SU-DHL-6 (cell line): ENCODE results near the gene POLR2J3.
"Not testable (repeated sequence)": the region's sequence is repeated elsewhere in the genome, so short reads cannot be mapped to it uniquely, and the experiment has no call there.

Experiments
- H2AFZ ChIP-seq: fragments of 200-600 bp; sonication (generic); 2 replicates; pipeline ENCODE4 v1.6.1; 2014; ENCODE audit warnings: low read depth, mild to moderate bottlenecking, moderate library complexity, mixed read lengths, antibody characterized with exemption, low read length; ENCODE audit not compliant: severe bottlenecking
- H3F3A ChIP-seq: fragments of 200-600 bp; shearing (Covaris generic); 2 replicates; pipeline ENCODE4 v1.6.0; 2016; ENCODE audit warnings: antibody characterized with exemption, mild to moderate bottlenecking; ENCODE audit not compliant: insufficient read depth
- H3K27ac ChIP-seq: fragments of 200-600 bp; sonication (generic); 2 replicates; pipeline ENCODE4 v1.5.1; 2016; ENCODE audit warnings: low read depth, mild to moderate bottlenecking, low read length, moderate library complexity, mixed read lengths
- H3K27me3 ChIP-seq: fragments of 200-600 bp; sonication (generic), shearing (Covaris generic); 2 replicates; pipeline ENCODE4 v1.6.0; 2014; ENCODE audit warnings: mild to moderate bottlenecking, low read length
- H3K36me3 ChIP-seq: fragments of 200-600 bp; sonication (generic); 2 replicates; pipeline ENCODE4 v1.6.1; 2014; ENCODE audit warnings: mild to moderate bottlenecking, low read length, mixed read lengths
- H3K4me2 ChIP-seq: fragments of 300-600, 200-600 bp; shearing (Covaris generic), sonication (generic); 2 replicates; pipeline ENCODE4 v1.6.0; 2014; ENCODE audit warnings: low read length, low read depth, mild to moderate bottlenecking; ENCODE audit not compliant: poor library complexity, severe bottlenecking
- H3K4me3 ChIP-seq: fragments of 200-600 bp; sonication (generic); 2 replicates; pipeline ENCODE4 v1.5.1; 2014; ENCODE audit warnings: antibody characterized with exemption, low read length, mild to moderate bottlenecking, mixed read lengths; ENCODE audit not compliant: insufficient read depth, poor library complexity, severe bottlenecking
- H3K79me2 ChIP-seq: fragments of 200-600 bp; sonication (generic); 2 replicates; pipeline ENCODE4 v1.6.1; 2014; ENCODE audit warnings: mild to moderate bottlenecking, low read length, moderate library complexity; ENCODE audit not compliant: insufficient read depth
- H3K9ac ChIP-seq: fragments of 200-600 bp; sonication (generic); 2 replicates; pipeline ENCODE4 v1.7.0; 2014; ENCODE audit warnings: mild to moderate bottlenecking, low read length
- H3K9me2 ChIP-seq: fragments of 200-600 bp; sonication (generic); replicated peaks from 2 replicates; pipeline ENCODE4 v1.6.1; 2014; ENCODE audit warnings: low read length; ENCODE audit not compliant: insufficient read depth
- H3K9me3 ChIP-seq: fragments of 200-600 bp; sonication (generic); 2 replicates; pipeline ENCODE4 v1.6.1; 2014; ENCODE audit warnings: low read length, mixed read lengths; ENCODE audit not compliant: insufficient read depth
- H4K20me1 ChIP-seq: fragments of 200-600 bp; sonication (generic); 2 replicates; pipeline ENCODE4 v1.6.1; 2014; ENCODE audit warnings: low read depth, mild to moderate bottlenecking, antibody characterized with exemption, low read length, moderate library complexity, mixed read lengths

POLR2J3 gene

GRCh38 chr7:102596036-102596435 is 23.7 kb upstream of the POLR2J3 start:
- not testable (repeated sequence) for H3K4me3 ChIP-seq, H3K4me2 ChIP-seq, H3K79me2 ChIP-seq, H3K9me2 ChIP-seq, H2AFZ ChIP-seq, H3K9me3 ChIP-seq, H4K20me1 ChIP-seq, H3K36me3 ChIP-seq, H3K27ac ChIP-seq, H3K9ac ChIP-seq, H3K27me3 ChIP-seq, H3F3A ChIP-seq

DNA sequence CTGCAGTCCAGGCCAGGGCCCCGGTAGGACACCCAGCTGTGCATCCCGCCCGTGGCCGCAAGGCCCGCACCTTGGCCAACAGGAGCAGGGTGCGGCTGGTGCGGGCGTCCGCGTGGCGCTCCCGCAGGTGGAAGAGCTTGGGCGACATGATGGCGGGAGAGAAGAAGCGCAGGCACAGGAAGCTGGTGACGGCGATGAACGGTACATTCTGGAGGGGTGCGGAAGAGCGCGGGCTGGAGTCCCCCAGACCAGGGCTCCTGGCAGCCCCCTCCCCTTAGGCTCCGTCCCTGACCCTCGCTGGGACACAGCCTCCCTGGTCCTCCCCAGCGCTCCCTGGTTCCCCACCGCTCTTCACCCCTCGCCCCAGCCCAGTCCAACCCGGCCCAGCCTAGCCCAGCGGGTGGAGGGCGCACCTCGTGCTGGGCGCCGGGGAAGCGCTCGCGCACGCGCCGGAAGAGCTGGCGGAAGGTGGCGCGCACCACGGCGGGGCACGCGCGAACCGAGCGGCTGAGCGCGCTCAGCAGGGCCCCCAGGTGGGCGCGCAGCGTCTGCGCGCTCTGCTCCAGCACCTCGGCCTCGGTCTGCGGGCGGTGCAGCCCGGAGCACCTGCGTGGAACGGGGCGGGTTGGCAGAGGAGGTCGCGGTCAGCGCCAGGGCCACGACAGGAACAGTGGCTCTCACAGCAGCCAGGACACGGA is 21.4 kb upstream of the POLR2J3 start:
- not testable (repeated sequence) for H3K4me2 ChIP-seq, H3K79me2 ChIP-seq, H2AFZ ChIP-seq, H3K9me3 ChIP-seq, H3K9me2 ChIP-seq, H3K36me3 ChIP-seq, H3F3A ChIP-seq, H3K4me3 ChIP-seq, H4K20me1 ChIP-seq, H3K27me3 ChIP-seq, H3K9ac ChIP-seq, H3K27ac ChIP-seq

DNA sequence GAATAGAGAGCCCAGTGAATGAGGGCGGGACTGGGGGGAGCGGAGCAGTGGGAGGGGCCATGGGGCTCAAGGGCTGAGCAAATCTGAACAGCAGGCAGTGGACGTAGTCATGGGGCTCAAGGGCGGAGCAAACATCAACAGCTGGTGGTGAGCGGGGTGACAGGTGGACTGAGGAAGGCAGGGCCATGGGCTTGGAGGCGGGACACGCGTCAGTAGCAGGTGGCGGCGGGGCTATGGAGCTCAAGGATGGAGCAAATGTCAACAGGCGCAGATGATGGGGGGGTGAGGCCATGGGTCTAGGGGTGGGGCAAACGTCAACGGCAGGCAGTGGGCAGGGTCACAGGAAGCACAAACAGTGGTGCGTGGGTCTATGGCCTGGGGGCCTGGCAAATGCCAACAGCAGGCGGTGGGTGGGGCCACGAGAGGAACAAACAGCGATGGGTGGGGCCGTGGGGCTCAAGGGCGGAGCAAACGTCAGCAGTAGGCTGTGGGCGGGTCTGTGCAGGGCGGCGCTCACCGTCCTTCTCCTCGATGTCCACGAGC is 20.2 kb upstream of the POLR2J3 start:
- not testable (repeated sequence) for H3K27ac ChIP-seq, H3K9me3 ChIP-seq, H3F3A ChIP-seq, H3K79me2 ChIP-seq, H3K4me2 ChIP-seq, H3K4me3 ChIP-seq, H3K27me3 ChIP-seq, H3K9ac ChIP-seq, H2AFZ ChIP-seq, H3K36me3 ChIP-seq, H4K20me1 ChIP-seq, H3K9me2 ChIP-seq

DNA sequence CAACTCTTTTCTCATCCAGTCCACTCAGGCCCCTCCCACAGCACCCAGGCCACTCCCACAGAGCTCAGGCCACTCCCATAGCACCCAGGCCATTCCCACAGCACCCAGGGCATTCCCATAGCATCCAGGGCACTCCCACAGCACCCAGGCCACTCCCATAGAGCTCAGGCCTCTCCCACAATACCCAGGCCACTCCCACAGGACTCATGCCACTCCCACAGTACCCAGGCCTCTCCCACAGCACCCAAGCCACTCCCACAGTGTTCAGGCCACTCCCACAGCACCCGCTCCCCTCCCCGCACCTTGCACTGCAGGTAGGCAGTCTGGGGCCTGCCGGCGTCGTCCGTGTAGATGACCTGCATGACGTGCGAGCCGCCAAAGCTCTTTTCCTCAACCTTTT is 17.5 kb upstream of the POLR2J3 start:
- H3K27me3 ChIP-seq, H3K79me2 ChIP-seq, H3K9me3 ChIP-seq, H3K4me2 ChIP-seq, H3K4me3 ChIP-seq, H3K9ac ChIP-seq, H3K9me2 ChIP-seq, H2AFZ ChIP-seq, H3K27ac ChIP-seq, H3F3A ChIP-seq, H3K36me3 ChIP-seq, H4K20me1 ChIP-seq: not testable (repeated sequence)

DNA sequence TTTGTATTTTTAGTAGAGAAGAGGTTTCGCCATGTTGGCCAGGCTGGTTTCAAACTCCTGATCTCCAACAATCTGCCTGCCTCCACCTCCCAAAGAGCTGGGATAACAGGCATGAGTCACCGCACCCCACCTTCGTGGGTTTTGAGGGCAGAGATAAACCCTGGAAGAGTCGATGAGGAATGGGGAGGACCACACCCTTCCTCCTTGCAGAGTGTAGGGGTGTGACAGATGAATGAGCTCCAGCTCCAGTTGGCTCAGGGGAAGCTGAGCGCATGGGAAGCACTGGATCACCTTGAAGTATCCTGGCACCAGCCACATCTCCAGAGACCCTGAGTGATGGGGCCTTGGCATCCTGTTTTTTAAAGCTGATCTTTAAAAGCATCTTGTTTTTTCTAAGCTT is 11.1 kb upstream of the POLR2J3 start:
- H3K4me3 ChIP-seq, H2AFZ ChIP-seq, H3K4me2 ChIP-seq, H3K9me2 ChIP-seq, H4K20me1 ChIP-seq, H3K79me2 ChIP-seq, H3K27ac ChIP-seq, H3K9ac ChIP-seq, H3K27me3 ChIP-seq, H3K36me3 ChIP-seq, H3F3A ChIP-seq, H3K9me3 ChIP-seq: not testable (repeated sequence)

DNA sequence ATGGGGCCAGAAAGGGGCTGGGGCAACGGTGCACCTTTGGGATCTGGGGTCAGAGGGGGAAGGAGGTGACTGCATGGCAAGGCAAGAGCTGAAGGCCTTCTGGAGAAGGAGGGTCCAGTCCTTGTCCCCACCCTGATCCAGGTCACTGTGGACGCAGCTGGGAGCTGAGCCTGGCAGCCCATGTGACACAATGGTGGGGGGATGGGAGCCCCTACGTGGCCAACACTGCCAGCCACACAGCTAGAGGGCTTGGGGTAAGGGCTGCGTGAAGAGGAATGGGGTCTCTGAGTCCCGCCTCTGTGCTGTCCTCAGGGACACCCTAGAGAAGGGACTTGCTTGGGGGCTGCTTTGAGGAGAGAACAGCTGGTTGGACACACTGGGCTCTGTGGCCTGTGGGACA is 9.3 kb upstream of the POLR2J3 start:
- not testable (repeated sequence) for H3K9me2 ChIP-seq, H3K27ac ChIP-seq, H3K79me2 ChIP-seq, H3K4me3 ChIP-seq, H3K36me3 ChIP-seq, H4K20me1 ChIP-seq, H3F3A ChIP-seq, H2AFZ ChIP-seq, H3K9me3 ChIP-seq, H3K27me3 ChIP-seq, H3K4me2 ChIP-seq, H3K9ac ChIP-seq

GRCh38 chr7:102578486-102578885 is 6.1 kb upstream of the POLR2J3 start:
- not testable (repeated sequence) for H3F3A ChIP-seq, H3K9me3 ChIP-seq, H3K27me3 ChIP-seq, H3K27ac ChIP-seq, H3K36me3 ChIP-seq, H4K20me1 ChIP-seq, H3K79me2 ChIP-seq, H3K9ac ChIP-seq, H3K4me2 ChIP-seq, H2AFZ ChIP-seq, H3K4me3 ChIP-seq, H3K9me2 ChIP-seq

GRCh38 chr7:102577315-102578240 is 5.2 kb upstream of the POLR2J3 start:
- not testable (repeated sequence) for H3K9ac ChIP-seq, H3K4me2 ChIP-seq, H2AFZ ChIP-seq, H3K79me2 ChIP-seq, H3K9me2 ChIP-seq, H3F3A ChIP-seq, H3K9me3 ChIP-seq, H3K36me3 ChIP-seq, H3K4me3 ChIP-seq, H3K27ac ChIP-seq, H3K27me3 ChIP-seq, H4K20me1 ChIP-seq
